Rectal smooth muscle tissue (tissue), 1 donor: ENCODE results near the gene DMTF1.
"Not testable (repeated sequence)": the region's sequence is repeated elsewhere in the genome, so short reads cannot be mapped to it uniquely, and the experiment has no call there.

Experiments
- H3K27ac ChIP-seq: one replicate; pipeline ENCODE4 v1.7.0; 2013; ENCODE audit warnings: low read depth, low read length, inconsistent platforms
- H3K27me3 ChIP-seq: one replicate; pipeline ENCODE4 v1.7.0; 2013; ENCODE audit warnings: low read length; ENCODE audit not compliant: control insufficient read depth, insufficient read depth
- H3K36me3 ChIP-seq: one replicate; pipeline ENCODE4 v1.7.0; 2013; ENCODE audit warnings: low read length; ENCODE audit not compliant: control insufficient read depth, insufficient read depth
- H3K4me1 ChIP-seq: one replicate; pipeline ENCODE4 v1.7.0; 2013; ENCODE audit warnings: low read length; ENCODE audit not compliant: control insufficient read depth, insufficient read depth
- H3K4me3 ChIP-seq: one replicate; pipeline ENCODE4 v1.7.0; 2013; ENCODE audit warnings: low read length
- H3K9ac ChIP-seq: one replicate; pipeline ENCODE4 v1.7.0; 2013; ENCODE audit warnings: low read length

The DMTF1 gene

GRCh38 chr7:87152112-87152896 is at the start of gene DMTF1:
Gene DMTF1 (plus strand): TSS chr7:87152453. CDS start chr7:87164942, 12,489 bp downstream.
- Histone ChIP-seq H3K9ac (peak within 1 kb of the TSS; percentile 75), H3K36me3 (no peaks in the 10 kb centered on the region), H3K27me3 (no peaks in the 10 kb centered on the region), H3K4me1 (peaks cover 19% of the 10 kb centered on the region), H3K4me3 (peak within 1 kb of the TSS; percentile 85), H3K27ac (peak within 1 kb of the TSS; percentile 99)

GRCh38 chr7:87105401-87105800 is 46.9 kb upstream of the DMTF1 start:
- no peaks in the 10 kb centered on the region for H3K27me3 ChIP-seq
- H3K27ac ChIP-seq: no peak overlapping the region
- H3K4me3 ChIP-seq: no peak overlapping the region
- H3K9ac ChIP-seq: no peak overlapping the region
- no peaks in the 10 kb centered on the region for H3K4me1 ChIP-seq
- no peaks in the 10 kb centered on the region for H3K36me3 ChIP-seq

- Histone ChIP-seq H3K4me3 (no peak overlapping the region), H3K9ac (no peak overlapping the region), H3K36me3 (no peaks in the 10 kb centered on the region), H3K27ac (no peak overlapping the region), H3K4me1 (no peaks in the 10 kb centered on the region), H3K27me3 (no peaks in the 10 kb centered on the region)
Measured at GRCh38 chr7:87106974-87107612, 45.2 kb upstream of the DMTF1 start.

GRCh38 chr7:87107949-87108776 is 44.1 kb upstream of the DMTF1 start:
- H3K4me1 ChIP-seq: no peaks in the 10 kb centered on the region
- H3K9ac ChIP-seq: no peak overlapping the region
- H3K36me3 ChIP-seq: no peaks in the 10 kb centered on the region
- no peak overlapping the region for H3K4me3 ChIP-seq
- H3K27me3 ChIP-seq: no peaks in the 10 kb centered on the region
- no peak overlapping the region for H3K27ac ChIP-seq

GRCh38 chr7:87110778-87111177 is 41.5 kb upstream of the DMTF1 start:
- no peaks in the 10 kb centered on the region for H3K4me1 ChIP-seq
- H3K4me3 ChIP-seq: no peak overlapping the region
- no peaks in the 10 kb centered on the region for H3K36me3 ChIP-seq
- H3K9ac ChIP-seq: no peak overlapping the region
- H3K27me3 ChIP-seq: no peaks in the 10 kb centered on the region
- H3K27ac ChIP-seq: no peak overlapping the region

GRCh38 chr7:87111877-87112276 is 40.4 kb upstream of the DMTF1 start:
- no peaks in the 10 kb centered on the region for H3K36me3 ChIP-seq
- H3K27ac ChIP-seq: no peak overlapping the region
- no peak overlapping the region for H3K9ac ChIP-seq
- no peak overlapping the region for H3K4me3 ChIP-seq
- no peaks in the 10 kb centered on the region for H3K4me1 ChIP-seq
- H3K27me3 ChIP-seq: no peaks in the 10 kb centered on the region

GRCh38 chr7:87113077-87113476 is 39.2 kb upstream of the DMTF1 start:
- no peak overlapping the region for H3K27ac ChIP-seq
- H3K4me3 ChIP-seq: no peak overlapping the region
- no peaks in the 10 kb centered on the region for H3K27me3 ChIP-seq
- H3K36me3 ChIP-seq: no peaks in the 10 kb centered on the region
- H3K4me1 ChIP-seq: no peaks in the 10 kb centered on the region
- no peak overlapping the region for H3K9ac ChIP-seq

GRCh38 chr7:87113904-87114303 is 38.3 kb upstream of the DMTF1 start:
- not testable (repeated sequence) for H3K4me3 ChIP-seq, H3K27ac ChIP-seq, H3K9ac ChIP-seq, H3K4me1 ChIP-seq, H3K27me3 ChIP-seq, H3K36me3 ChIP-seq

- H3K27ac ChIP-seq: not testable (repeated sequence)
Measured at GRCh38 chr7:87115772-87116171, 36.5 kb upstream of the DMTF1 start.

GRCh38 chr7:87116315-87116714 is 35.9 kb upstream of the DMTF1 start:
- H3K27ac ChIP-seq: no peak overlapping the region
- H3K4me3 ChIP-seq: no peak overlapping the region
- H3K27me3 ChIP-seq: no peaks in the 10 kb centered on the region
- no peaks in the 10 kb centered on the region for H3K4me1 ChIP-seq
- H3K9ac ChIP-seq: no peak overlapping the region
- no peaks in the 10 kb centered on the region for H3K36me3 ChIP-seq

More at GRCh38 chr7:87115772-87116171, 36.5 kb upstream of the DMTF1 start:
- H3K4me1 ChIP-seq, H3K27me3 ChIP-seq, H3K4me3 ChIP-seq, H3K36me3 ChIP-seq, H3K9ac ChIP-seq: not testable (repeated sequence)

- Histone ChIP-seq H3K27ac (no peak overlapping the region), H3K27me3 (no peaks in the 10 kb centered on the region), H3K4me1 (no peaks in the 10 kb centered on the region), H3K9ac (no peak overlapping the region), H3K4me3 (no peak overlapping the region), H3K36me3 (no peaks in the 10 kb centered on the region)
Measured at GRCh38 chr7:87119581-87119980, 32.7 kb upstream of the DMTF1 start.

GRCh38 chr7:87123105-87123504 is 29.1 kb upstream of the DMTF1 start:
- Histone ChIP-seq H3K27ac (no peak overlapping the region), H3K27me3 (no peaks in the 10 kb centered on the region), H3K4me1 (no peaks in the 10 kb centered on the region), H3K9ac (no peak overlapping the region), H3K4me3 (no peak overlapping the region), H3K36me3 (no peaks in the 10 kb centered on the region)
